Hypothalamus (tissue), 51 donors: ENCODE results near the gene CTNND2.

ENCODE experiments used
- DNase-seq, 51 donors: peaks; one replicate each; lab custom pipeline; 2025; lab: John Stamatoyannopoulos, UW

Gene CTNND2, protein sequence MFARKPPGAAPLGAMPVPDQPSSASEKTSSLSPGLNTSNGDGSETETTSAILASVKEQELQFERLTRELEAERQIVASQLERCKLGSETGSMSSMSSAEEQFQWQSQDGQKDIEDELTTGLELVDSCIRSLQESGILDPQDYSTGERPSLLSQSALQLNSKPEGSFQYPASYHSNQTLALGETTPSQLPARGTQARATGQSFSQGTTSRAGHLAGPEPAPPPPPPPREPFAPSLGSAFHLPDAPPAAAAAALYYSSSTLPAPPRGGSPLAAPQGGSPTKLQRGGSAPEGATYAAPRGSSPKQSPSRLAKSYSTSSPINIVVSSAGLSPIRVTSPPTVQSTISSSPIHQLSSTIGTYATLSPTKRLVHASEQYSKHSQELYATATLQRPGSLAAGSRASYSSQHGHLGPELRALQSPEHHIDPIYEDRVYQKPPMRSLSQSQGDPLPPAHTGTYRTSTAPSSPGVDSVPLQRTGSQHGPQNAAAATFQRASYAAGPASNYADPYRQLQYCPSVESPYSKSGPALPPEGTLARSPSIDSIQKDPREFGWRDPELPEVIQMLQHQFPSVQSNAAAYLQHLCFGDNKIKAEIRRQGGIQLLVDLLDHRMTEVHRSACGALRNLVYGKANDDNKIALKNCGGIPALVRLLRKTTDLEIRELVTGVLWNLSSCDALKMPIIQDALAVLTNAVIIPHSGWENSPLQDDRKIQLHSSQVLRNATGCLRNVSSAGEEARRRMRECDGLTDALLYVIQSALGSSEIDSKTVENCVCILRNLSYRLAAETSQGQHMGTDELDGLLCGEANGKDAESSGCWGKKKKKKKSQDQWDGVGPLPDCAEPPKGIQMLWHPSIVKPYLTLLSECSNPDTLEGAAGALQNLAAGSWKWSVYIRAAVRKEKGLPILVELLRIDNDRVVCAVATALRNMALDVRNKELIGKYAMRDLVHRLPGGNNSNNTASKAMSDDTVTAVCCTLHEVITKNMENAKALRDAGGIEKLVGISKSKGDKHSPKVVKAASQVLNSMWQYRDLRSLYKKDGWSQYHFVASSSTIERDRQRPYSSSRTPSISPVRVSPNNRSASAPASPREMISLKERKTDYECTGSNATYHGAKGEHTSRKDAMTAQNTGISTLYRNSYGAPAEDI (N-terminal part only)

DNA sequence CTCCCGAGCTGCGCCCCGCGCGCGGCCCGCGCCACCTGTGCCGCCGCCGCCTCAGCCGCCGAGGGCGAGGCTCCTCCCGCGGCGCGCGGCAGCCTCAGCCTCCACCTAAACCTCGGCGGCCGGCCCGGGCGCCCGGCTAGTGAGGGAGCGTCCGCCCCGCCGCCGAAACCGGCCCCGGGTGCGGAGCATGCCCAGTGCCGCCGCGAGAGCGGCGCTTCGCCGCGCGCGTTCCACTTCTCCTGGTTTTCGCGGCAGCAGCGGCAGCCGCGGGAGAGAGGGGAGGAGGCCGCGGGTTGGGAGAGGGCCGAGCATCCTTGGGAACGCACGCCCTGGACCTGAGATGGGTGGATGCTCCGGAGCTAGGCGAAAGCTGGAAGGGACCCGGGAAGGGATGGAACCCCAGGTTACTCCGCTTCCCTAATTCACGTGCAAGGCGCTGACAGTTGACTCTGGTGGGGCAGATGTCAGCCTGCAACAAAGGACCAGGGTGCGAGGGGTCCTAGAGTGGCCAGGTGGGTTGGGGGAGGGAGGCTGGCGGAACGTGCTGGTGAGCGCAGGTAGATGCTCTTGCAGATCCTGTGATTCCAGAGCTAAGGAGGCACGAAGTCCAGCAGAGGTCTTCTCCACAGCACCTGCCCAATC is at the start of gene CTNND2:
Gene CTNND2 (minus strand): TSS at position 182 of the 642 bp plus-strand sequence. CDS start 593 bp downstream, outside the sequence.
- peak in 48 of 51 donors; percentile 12 to 81 (median 54) for DNase-seq

DNA sequence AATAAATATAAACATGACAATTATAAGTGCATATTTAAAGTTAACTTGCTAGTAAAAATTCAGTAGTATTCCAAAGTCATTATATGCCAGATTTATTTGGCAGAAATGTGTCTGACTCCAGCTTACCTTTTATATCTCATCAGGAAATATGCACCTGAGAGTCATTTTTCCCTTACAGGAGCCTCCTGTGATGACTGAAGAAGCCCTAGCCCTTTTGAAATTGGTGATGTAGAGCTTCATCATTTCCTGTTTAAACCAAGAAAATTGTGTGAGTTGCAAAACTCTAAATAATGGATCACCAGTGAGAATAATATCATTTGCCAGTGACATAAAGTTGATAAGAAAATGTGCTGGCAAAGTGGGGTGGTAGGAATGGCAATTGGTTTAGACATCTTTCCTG is 42.1 kb upstream of the CTNND2 start:
- no peak for DNase-seq

DNA sequence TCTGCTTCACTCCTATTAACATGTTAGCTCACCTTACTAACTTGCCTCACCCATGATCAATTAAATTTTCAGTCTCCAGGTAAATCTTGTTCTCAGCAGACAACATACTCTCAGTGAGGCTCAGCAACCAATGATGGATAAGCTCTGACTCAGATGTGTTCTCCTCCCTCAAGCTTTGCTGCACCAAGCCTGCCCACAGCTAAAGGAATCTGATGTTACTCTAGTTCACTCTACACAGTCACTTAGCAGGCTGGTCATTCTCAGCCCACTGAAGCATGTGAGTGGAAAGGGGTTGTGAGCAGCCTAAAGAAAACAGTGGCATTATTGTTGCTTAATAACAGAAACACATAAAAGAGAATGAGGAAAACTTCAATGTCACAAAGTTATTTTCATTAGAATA is 37.3 kb upstream of the CTNND2 start:
- DNase-seq: no peak

DNA sequence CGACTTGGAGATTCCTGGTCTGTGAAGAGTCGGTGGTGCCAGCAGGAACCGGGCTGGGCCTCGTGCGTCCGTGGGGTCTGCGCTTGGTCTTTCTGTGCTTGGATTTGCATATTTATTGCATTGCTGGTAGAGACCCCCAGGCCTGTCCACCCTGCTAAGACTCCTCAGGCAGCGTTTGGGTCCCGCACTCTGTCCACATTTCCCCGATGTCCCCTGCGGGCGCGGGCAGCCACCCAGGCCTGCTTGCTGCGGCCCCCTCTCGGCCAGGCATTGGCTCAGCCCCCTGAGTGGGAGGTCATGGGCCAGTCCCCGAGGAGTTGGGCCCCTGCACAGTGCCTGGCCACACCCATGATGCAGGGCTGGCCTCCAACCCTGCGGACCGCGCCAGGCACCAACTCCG is 27.4 kb upstream of the CTNND2 start:
- no peak for DNase-seq

DNA sequence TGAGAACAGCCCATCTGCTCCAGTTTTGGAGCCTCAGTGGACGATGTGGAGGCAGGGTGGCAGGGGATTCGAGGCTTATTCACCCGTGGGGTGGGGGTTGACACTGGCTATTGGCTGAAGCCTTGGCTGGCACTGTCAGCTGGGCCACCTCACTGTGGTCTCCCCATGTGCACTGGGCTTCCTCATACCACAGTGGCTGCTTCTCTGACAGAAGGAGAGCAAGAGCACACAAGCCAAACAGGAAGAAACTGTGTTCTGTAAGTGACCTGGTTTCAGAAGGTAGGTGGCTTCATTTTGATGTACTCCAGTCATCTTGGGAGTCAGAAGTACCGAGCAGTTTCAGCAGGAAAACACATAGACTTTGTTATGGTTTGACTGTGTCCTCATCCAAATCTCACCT is 24.7 kb upstream of the CTNND2 start:
- no peak for DNase-seq

DNA sequence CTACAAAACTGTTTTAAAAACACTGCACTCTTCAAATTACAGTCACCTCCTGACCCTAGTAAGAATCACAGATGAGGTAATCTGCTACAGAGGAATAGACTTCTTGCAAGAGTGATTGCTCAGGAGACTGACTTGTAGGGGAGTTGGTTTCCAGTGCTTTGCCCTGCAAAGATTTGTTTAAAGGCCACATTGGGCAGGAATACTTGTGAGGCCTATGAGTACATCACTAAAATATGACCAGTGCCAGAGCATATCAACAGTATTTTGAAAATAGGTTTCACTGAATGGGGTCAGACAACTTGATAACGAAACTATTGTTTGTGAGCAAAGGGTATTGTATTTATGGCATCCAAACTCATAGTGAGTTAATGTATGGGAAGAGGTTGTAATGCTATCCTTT is 21.5 kb upstream of the CTNND2 start:
- no peak for DNase-seq

DNA sequence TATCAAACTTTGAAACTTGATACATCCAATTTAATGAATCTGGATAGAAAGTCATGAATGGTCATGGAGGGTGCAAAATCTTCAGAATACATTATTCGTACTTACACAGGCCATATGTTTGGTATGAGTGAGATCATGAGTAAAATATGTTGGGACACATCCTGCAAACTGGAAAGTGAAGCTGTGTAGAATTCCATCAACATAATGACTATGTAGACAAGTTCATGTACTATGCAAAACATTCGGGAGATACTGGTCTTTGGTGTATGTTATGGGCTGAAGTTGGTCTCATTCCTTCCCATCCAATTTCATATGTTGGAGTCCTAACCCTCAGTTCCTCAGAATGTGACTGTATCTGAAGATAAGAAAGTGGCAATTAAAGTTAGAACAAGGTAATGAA is 18.1 kb upstream of the CTNND2 start:
- DNase-seq: no peak

DNA sequence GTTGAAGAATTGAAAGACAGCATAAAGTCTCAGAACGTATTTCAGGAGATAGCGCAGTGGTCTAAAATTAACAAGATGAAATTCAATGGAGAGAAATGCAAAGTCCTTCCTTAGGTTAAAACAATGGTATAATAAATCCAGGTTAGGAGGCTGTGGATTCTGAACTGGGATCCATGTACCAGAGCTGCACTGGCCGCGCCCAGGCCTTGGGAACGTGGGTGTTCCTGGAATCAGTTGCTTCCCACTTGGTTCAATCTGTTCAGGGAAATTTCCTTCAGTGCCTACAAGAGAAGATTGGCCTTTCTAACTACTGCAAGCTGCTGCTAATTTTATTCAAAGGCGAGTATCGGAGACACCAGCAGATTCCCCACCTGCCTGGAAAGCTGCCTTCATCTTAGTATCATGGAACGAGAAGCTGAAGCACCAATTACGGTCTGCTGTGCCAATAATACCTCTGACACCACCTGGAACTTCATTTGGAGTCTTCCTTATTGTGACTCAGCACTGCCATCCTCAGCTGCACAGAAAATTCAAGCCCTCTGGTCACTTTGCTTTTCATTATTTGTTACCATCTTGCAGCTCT is 14.3 kb upstream of the CTNND2 start:
- no peak for DNase-seq

DNA sequence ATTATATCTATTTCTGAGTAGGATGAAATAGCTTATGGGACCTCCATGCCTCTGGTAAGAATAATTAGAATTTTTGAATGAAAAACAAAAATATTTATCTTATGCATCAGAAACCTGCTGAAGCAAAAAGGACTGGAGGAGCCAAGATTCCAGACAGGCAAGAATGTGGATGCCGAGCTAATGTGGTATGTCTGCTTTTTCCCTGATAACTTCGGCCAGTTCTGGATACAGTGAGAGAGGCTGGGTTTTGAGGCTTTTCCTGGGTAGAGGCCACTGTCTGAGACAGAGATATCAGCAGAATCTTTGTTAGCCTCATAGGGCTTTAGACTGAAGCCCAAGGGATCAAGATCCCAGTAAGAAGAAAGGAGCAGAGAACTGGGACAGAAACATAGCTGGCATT is 5.2 kb upstream of the CTNND2 start:
- DNase-seq: no peak

DNA sequence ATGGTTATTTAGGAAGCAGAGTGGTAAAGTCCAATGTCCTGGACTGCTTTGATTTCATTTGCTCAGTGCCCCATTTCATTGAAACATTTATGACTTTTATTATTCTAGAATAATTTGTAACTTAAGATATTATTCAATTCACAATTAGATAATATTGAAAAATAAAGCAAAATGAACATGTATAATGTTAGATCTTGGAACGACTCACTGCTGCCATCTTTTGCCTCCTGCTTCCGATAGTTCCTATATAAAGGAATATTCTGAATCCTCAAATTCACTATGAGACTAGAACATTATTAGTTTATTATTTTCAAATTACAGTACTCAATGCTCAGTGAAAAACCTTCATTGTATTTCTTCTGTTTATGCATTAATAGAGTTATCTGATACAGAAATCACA is 2.3 kb upstream of the CTNND2 start:
- DNase-seq: peak in 1 of 51 donors; percentile 7

DNA sequence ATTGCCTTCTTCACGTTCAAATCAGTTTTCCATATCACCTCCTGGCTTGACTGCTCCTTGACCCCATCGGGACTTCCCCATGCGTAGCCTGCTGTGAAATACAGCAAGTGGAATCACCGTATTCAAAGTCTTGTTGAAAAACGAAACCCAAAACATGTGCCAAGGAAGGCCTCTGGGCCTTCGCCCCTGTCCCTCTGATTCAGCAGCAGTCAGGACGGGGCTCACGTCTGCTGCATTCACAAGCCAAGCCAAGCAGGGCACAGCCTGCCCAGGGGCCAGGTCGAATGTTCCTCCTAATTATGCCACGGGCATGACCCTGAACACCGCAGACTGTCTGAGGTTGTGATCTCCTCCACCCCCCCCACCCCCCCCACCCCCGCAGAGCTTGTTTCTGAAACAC is 960 bp upstream of the CTNND2 start:
- peak in 1 of 51 donors; percentile 34 for DNase-seq

DNA sequence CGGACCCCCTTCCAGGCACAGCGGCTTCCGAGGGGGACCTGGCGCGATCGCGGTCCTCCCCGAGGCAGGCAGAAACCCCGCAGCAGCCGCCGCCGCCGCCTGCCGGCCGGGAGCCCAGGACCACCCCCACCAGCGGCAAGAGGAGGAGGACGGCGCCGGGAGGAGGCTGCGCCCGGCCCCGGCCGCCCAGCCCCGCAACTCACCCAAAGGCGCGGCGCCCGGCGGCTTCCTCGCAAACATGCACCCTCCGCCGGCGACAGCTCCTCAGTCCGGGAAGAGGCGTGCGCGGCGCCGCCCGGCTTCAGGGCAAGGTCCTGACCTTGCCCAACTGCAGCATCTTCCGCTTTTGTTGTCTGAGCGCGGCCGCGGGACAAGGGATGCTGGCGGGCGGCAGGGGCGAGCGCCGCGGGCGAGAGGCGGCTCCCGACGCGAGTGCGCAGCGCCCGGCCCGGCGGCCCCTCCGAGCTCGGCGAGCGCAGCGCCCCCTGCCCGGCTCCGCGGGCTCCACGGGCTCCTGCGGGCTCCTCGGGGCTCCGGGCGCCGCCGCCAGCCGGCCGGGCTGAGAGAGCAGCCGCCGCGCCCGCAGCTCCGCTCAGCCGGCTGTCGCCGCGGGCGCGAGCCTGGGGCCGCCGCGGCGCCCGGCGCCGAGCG is 507 bp downstream of the CTNND2 start:
- DNase-seq: peak in 34 of 51 donors; percentile 21 to 77 (median 50)

DNA sequence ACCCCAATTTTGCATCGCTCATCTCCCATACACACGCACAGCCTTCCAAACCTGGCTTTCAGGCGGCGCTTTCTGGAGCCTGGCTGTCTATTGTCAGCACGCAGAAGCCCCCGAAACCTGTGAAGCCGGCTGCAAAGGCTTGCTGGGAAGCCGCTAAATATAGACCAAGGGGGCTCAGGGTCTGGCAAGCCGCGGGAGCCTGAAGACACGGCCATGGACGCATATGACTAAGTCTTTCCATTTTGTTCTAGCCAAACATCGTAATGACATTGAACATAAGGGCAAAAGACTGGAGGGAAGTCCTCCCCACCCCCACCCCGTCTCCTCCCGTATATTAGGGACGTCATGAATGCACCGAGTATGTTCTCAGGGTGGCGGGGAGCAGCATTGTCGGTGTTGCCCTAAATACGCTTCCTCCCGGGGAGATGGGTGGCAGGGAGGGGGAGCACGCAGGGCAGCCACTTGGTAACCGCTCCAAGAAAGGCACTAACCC is 1.1 kb downstream of the CTNND2 start:
- peak in 17 of 51 donors; percentile 6 to 74 (median 44) for DNase-seq

DNA sequence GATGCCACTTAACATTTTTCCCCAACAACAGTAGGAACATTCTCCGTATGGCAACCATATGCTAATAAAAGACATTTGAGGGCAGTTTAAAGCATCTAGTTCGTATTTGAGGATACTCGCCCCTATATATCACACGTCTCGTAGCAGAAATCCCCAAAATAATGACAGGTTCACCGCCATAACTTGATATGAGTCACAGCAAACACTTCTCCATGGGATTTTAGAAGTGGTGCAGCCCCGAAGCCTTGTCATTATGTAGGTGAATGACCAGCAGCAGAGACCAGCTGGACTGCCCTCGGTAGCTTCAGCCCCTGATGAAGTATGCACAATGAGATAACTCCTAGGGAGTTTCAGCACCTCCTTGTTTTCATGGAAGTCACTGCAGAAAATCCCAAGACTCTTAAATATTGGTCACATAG is 2.0 kb downstream of the CTNND2 start:
- peak in 3 of 51 donors; percentile 7 to 46 (median 12) for DNase-seq

DNA sequence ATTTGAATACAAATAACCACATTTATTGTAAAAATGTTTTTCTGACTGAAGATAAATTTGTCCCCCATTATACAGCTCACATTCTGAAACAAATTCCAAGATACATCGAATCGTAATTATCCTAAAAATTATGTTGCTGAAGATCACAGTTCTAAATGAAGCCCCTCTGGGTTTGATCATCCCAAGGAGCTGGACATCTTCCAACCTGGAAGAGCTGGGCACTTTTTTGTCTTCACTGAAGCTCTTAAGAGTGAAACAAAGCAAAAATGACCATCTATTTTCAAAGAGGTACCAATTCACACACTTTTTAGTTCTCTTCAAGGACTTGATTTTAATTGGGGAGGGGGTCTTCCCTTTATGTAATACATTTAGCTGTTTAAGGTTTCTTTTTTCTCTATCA is 5.5 kb downstream of the CTNND2 start:
- no peak for DNase-seq

DNA sequence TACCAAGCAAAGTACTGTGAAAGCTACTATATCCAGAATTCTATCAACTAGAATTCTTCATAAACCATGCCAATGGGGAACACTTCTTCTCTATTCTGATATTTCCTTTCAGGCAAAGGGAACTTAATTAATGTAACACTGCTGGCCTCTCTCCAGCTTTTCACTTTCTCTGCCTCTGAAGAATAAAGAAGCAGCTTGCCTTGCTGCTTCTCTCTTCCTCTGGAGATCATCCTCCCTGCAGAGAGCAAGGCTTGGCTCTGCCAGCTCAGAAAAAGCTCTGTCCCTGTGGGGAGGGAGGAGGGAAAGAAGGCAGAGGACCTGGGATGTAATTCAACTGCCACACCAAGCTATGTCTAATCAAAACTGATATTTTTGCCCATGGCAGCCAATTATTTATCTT is 6.5 kb downstream of the CTNND2 start:
- no peak for DNase-seq

DNA sequence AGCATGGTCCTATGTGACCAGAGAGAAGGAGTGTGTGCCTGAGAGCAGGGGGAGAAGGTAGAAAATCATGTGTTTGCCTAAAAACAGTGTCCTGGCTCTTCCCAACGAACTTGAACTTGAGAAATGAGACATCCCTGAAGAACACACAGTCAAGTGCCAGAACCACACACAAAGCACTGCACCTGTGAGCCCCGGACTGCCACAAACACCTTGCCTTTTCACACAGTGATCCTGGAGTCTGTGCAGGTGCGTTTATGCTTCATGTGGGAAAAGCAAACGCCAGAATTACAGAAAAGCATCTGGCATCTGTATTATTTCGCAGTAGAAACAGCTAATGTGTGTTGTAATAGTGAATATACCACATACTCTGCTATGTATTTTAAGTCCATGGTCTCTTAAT is 9.3 kb downstream of the CTNND2 start:
- DNase-seq: no peak

DNA sequence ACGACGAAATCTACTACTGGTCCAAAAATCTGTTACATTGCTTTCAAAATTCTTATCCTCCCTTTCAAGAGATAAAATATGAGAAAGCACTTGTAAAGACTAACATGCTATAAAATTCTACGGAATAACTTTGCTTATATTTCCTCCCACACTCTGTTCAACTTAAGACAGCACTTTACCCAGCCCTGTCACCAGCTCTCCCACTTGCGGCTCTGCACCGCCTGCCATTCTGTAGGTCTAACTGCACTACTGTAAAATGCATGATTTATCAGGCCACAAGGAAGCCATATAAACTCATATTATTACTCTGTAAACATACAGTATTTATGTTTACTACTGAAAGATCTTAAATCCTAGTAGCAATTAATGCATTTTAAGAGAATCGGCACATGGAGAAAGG is 11.4 kb downstream of the CTNND2 start:
- no peak for DNase-seq

DNA sequence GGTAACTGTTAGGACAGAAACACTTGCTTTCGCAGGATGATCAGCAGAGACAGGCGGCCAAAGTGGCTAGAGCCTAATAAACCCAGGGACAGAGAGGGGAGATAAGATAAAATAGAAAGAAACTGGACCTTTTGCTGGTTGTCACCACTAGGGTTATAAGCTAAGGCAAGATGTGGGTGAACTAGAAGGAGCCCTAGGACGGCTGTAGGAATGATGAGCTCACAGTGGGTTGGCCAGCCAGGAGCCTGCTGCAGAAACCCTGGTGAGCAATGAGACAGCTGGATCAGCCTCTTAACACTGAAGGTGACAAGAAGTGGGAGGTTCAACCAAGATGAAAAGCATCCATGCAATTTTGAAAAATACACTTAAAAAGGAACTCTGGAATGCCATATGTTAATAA is 13.5 kb downstream of the CTNND2 start:
- DNase-seq: no peak

DNA sequence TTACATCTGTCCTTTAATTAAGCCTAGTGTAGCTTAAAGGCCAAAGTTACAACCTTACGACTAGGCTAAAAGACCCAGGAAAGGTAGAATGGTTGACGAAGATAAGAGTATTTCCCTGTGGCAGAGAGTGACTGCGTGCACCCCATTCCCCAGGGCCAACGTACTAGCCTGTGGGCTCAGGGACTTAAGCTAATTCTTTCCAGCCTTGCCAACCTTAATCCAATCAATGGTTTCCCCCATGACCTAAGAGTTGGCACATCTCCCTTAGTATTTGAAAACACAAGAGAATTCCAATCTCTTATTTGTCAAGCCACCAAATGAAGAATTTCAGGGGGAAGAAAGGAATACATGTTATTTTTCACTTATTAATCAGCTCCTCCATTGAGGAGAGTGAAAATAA is 16.0 kb downstream of the CTNND2 start:
- DNase-seq: no peak
